Inferior parietal cortex (tissue), 1 donor: Measurements from ENCODE around the gene ZNF134.

Experiments used
- DNase-seq: peaks from one replicate; pipeline ENCODE4 v3.0.0-alpha.2; 2016; ENCODE audit errors: extremely low spot score

ZNF134 gene

DNA sequence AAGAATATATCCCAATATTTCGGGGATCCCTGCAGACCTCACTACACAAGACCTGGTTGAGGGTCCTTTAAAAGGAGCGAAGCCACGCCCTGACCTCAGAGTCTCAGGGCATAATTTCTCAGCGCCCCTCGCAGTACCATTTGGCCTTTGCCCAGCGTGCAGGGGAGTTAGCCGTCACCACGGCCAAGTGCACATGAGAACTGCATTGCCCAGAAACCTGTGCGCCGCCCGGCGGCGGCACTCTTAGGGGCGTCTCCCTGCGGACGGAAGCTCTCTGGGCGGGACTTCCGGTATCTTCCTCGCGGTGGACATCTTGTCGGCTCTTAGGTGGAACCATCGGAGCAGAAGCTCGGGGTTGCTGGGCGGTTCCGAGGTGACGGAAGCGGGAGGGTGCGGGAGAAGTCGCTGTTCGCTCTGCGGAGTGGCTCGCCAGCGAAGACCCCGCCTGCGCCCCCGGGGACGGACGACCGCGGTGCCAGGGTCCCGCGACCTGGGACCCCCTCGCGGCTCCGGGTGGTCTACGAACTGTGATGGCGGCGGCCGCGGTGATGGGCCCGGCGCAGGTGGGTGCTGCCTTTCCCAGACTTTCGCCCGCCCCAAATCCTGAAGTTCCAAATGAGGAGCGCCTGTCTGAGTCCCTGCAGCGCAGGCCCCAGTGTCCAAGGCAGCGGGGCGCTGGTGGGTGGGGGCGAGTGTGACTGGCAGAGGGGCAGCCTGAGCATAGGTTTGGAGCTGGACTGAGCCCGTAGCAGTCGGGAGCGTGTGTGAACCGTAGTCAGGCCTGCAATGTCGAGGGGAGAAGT lies at the start of gene ZNF134:
TSS of gene ZNF134 (plus strand) at position 302 of the 803 bp plus-strand sequence. CDS start 5,227 bp downstream, outside the sequence.
- peak; percentile 91 for DNase-seq

DNA sequence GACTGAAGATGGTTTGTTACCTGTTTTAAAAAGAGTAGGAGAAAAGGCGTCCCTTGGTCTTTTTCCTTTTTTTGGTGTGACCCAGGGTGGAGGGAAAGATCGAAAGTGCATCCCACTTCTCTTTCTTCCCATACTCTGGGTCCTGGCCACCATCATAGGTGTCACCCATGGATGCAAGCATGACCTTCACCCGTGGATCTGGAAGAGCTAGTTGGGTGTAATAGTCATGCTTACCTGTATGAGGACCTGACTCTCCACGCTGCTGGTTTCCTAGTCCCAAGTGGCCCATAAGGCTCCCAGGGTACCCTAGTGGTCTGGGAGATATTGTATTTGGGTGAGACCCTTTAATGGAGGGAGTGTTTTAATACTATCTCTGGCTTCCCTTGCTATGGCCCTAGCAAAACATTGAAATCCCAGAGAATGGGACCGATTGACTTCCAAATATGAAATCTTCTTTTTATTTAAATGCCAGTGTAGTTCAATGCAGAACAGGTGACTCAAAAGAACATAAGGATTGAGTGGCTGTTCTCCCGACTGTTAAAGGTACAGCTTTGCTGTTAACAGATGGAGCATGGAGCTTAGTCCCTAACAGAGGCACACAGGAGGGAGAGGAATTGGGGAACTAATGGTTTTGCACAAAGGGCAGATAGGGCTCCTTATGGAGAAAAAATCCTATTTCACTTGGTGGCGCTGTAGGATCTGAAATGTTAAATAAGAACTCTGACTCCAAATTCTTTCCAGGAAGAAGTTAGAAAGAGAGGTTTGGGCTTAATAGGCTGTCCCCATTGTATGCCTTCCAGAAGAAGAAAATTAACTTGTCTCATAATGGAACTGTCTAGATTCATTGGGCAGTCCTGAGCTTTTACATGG lies 47.4 kb upstream of the ZNF134 start:
- no peak for DNase-seq

DNA sequence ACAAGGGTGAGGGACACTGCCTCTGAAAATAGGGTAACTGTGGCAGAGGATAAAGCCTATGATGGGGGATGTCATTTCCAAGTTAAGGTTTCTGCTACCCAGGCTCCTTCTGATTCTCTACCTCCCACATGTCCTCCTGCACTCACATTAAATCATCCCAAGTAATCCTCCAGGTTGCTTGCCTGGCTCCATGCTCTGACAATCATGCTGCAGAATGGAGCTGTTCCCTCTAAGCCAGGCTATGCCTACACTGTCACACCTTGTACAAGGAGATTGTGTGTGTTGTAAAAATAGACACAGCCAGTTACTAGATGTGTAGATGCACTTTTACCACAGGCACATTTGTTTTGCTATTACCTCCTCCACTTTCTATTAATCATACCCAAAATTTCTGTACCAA lies 43.3 kb upstream of the ZNF134 start:
- no peak for DNase-seq

DNA sequence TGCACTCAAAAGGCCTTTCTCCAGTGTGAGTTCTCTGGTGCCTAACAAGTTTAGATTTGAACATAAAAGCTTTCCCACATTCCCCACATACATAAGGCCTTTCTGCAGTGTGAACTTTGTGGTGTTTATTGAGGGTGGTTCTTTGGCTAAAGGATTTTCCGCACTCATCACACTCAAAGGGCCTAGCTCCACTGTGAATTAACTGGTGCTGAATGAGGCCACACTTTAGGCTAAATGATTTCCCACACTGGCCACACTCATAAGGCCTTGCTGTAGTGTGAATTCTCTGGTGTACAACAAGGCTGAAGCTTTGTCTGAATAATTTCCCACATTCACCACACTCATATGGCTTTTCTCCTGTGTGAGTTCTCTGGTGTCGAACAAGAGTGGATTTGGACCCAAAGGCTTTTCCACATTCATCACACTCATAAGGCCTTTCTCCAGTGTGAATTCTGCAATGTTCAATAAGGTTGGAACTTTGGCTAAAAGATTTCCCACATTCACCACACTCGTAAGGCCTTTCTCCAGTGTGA lies 41.6 kb upstream of the ZNF134 start:
- DNase-seq = no peak

DNA sequence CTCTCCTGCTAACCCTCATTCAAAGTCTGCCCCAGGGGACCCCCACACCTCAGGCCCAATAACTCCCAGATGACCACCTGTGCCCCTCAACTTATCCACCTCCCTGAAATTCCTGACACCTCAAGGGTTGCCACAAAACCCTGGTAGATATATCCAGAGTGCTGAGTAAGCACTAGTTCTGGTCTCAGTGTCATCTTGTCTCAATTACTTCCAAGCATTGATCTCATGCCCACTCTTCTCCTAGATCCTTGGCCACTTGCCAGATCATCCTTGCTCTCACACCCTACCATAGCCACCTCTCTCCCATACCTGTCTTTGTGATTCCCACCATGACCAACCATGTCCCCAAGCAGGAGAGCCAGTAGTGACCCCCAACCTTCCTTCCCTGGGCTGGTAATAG lies 37.4 kb upstream of the ZNF134 start:
- DNase-seq = no peak

DNA sequence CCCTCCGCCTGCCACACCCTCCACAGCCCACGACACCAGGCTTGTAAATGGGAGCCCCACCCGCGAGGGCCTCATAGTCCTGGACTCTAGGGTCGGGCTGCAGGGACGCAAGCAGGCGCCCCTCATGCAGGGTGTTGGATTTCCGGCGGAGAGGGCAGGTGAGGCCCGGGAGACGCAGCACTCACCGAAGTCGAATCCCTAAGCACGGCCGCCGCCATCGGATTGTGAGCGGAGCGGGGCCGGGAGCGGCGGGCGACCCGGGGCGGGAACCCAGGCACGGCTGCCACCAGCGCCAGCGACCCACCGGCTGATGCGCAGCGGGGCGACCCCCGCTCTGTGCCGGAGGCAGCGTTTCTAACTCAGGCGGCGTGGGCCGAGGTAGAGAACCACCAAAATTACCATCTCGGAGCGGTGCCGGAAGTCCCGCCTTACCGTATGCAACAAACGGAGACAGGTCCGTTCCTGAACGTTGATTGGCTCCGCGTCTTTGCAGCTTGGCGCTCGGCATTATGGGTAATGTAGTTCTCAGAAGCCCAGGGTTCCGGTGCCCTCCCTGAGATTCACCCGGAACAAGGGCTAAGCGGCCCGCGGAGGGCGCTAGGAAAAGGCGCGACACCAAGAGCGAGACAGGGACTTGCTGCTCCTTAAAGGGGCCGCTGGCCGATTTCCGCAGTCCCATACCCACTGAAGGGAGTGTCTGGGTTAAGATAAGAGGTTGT lies 35.4 kb upstream of the ZNF134 start, which contains the start of gene ZNF416:
TSS of gene ZNF416 (minus strand) at position 425 of the 719 bp plus-strand sequence. CDS start at position 218, 207 bp downstream.
- peak; percentile 99 for DNase-seq

DNA sequence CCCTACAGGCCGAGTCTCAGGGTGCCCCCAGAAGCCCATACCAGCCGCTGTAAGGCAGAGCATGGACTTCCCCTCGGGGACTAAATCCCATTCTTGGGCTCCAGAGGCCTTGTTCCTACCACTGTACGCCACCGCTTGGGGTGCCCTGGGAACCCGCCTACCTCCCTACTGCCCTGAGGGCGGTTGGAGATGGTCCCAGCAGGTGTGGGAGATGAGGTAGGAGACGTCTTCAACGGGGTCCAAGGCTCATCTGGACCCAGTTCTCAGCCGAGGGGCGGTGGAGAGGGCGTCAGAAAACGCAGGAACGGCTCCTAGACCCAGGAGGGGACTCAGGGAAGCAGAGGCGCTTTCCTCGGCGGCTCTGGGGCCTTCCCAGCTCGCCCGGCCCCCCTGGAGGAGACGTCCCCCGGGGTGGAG lies 30.9 kb upstream of the ZNF134 start:
- DNase-seq = no peak

DNA sequence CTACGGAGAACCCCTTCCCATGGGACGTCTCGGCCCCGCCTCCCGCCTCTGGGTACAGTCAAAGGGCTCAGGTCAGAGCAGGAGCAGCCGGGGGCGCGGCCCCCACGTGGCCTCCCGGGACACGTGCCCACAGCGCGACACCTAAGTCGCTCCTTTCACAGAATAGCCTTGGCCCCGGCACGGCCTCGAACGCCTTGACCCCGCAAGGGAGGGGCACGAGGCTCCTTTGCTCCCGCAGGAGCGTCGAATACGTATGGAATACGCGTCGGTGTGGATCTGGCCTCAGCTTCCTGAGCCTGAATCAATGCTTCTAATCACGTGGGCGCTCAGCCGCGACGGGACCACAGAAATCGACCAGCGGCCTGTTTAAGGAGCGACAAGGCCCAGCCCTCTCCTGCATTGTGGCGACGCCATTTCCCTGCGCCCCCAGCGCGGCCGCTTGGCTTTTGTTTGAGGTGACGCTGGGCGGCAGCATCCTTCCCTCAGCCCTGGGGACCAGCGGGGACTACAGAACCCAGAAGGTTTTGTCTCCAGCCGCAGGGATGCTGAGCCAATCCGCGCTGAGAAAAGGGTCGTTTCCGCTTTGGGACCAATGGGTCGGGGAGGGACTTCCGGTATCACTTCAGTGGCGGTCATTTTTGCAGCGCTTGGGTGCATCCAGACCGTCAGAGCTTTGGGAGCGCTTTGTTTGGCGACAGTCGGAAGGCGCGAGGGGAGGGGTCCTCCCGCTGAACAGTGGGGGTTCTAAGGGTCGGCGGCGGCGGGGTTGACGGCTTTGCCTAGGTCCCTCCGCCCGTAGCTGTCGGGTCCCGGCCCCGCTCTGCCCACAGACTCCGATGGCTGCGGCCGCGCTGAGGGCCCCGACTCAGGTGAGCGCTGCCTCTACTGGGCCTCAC lies 30.3 kb upstream of the ZNF134 start, which contains the start of gene ZIK1:
TSS of gene ZIK1 (plus strand) at position 625 of the 896 bp plus-strand sequence. CDS start at position 837, 212 bp downstream.
- peak; percentile 94 for DNase-seq

DNA sequence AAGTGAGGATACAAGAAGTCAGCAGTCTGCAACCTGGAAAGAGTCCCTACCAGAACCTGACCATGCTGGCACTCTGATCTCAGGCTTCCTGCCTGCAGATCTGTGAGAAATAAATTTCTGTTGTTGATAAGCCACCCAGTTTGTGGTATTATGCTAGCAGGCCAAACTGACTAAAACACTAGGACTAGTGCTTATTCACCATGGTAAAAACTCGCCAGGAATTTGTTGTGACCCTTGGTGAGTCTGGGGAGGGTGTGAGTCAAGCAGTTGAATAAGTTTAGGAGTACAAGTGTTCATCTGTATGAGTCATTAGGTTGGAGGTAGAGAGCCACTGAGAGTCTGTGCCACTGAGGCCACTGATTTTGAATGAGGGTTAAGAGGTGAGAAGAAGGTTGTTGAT lies 26.5 kb upstream of the ZNF134 start:
- no peak for DNase-seq

DNA sequence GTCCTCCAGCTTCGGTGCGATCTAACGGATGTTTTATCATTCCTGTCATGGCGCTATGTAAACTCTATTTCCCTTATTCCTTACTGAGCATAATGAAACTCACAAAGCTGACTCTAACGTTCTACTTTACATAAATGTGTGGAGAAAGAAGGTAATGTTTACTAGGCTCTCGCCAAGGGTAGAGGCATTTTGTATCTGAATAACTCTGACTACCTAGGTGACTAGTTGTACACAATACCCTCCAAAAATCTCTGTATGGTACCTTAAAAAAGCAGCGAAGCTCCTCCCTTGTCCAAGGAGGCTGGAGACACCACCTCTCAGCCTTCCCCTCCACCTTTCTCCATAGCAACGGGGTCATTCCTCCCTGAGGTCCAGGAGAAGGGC lies 14.7 kb upstream of the ZNF134 start:
- DNase-seq = no peak

DNA sequence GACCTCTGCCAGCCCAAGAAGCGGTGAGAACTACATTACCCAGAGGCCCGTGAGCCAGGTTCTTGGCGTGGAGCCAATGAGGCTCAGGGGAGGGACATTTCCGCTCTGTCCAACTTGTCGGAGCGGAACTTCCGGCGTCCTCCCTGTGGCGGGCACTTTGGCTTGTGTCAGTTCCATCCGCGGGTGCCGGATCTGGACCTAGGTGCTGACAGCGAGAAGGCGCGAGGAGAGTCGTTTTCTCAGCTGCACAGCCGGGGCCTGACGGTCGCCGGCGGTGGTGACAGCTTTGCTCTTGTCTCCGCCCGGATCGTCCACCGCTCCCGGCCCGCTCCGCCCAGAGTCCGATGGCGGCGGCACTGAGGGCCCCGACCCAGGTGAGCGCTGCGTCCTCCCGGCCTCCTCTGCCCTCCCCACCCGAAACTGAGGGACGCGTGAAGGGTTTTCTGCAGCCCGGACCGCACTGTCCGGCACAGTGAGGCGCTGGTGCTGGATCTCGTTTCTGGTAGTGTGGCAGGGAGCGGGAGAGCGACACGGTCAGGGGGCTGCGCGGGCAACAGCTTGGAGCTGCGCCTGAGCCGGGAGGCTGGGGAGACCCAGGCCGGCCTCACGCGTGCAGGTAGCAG lies 14.2 kb upstream of the ZNF134 start, which contains the start of gene ZNF530:
TSS of gene ZNF530 (plus strand) at position 125 of the 623 bp plus-strand sequence. CDS start 4,461 bp downstream, outside the sequence.
- peak; percentile 98 for DNase-seq

DNA sequence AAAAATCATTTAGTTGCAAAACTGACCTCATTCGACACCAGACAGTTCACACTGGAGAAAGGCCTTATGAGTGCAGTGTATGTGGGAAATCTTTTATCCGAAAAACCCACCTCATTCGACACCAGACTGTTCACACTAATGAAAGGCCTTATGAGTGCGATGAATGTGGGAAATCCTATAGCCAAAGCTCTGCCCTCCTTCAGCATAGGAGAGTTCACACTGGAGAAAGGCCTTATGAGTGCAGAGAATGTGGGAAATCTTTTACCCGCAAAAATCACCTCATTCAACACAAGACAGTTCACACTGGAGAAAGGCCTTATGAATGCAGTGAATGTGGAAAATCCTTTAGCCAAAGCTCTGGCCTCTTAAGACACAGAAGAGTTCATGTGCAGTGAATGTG lies 7.1 kb upstream of the ZNF134 start:
- DNase-seq = no peak

DNA sequence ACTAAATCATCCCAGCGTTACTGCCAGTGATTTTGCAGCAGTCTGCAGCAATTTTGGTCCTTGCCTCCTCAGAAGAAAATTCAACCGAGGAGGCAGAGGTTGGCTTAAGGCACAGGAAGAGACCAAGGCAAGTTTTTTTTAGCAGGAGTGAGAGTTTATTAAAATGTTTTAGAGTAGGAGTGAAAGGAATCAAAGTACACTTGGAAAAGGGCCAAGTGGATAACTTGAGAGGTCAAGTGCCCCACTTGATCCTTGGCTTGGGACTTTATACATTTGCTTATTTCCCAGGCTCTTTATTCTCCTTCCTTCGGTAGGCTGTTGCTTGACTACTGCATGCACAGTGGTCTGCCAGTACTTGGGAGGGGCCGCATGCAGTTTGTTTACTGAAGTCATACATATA lies 2.9 kb upstream of the ZNF134 start:
- DNase-seq = no peak

DNA sequence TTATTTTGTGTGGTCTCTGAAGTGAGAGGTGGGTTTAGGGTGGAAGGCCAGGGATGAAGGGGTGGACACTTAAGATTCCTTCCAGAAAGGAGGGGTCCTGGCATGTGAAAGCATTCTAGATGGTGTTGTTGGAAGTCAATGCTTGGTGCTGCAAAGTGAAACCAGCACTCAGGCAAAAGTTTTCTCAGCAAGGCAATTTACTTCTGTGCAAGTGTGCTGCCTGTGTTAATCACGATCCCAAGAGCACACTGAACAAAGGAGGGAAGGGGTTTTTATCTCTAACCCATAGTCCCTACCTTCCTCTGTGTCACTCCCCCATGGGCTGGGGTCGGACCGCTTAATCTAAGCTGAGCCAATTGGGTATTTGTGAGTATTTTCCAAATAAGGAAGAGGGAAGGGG lies 1.3 kb downstream of the ZNF134 start:
- no peak for DNase-seq

DNA sequence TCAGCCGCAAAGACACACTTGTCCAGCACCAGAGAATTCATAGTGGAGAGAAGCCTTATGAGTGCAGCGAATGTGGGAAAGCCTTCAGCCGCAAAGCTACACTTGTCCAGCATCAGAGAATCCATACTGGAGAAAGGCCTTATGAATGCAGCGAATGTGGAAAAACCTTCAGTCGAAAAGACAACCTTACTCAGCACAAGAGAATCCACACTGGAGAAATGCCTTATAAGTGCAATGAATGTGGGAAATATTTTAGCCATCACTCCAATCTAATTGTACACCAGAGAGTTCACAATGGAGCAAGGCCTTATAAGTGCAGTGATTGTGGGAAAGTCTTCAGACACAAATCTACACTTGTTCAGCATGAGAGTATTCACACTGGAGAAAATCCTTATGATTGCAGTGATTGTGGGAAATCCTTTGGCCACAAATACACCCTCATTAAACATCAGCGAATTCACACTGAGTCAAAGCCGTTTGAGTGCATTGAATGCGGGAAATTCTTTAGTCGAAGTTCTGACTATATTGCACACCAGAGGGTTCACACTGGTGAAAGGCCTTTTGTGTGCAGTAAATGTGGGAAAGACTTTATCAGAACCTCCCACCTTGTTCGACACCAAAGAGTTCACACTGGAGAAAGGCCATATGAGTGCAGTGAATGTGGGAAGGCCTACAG lies 6.8 kb downstream of the ZNF134 start:
- no peak for DNase-seq

DNA sequence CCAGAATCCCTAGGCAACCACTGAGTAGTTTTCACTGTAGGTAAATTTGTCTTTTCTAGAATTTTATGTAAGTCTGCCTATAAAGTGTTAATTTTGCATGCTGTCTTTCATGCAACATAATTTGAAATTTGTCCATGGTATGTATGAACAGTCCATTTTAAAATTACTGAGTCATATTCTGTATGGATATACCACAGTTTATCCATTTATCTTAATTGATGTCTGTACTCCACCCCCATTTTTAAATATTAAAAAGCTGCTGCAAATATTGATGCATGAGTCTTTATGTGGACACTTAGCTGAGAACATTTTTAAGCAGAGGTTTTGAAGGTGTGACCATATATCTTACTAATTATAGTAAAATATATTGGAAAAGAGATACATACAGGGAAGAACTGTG lies 9.0 kb downstream of the ZNF134 start:
- DNase-seq = no peak

DNA sequence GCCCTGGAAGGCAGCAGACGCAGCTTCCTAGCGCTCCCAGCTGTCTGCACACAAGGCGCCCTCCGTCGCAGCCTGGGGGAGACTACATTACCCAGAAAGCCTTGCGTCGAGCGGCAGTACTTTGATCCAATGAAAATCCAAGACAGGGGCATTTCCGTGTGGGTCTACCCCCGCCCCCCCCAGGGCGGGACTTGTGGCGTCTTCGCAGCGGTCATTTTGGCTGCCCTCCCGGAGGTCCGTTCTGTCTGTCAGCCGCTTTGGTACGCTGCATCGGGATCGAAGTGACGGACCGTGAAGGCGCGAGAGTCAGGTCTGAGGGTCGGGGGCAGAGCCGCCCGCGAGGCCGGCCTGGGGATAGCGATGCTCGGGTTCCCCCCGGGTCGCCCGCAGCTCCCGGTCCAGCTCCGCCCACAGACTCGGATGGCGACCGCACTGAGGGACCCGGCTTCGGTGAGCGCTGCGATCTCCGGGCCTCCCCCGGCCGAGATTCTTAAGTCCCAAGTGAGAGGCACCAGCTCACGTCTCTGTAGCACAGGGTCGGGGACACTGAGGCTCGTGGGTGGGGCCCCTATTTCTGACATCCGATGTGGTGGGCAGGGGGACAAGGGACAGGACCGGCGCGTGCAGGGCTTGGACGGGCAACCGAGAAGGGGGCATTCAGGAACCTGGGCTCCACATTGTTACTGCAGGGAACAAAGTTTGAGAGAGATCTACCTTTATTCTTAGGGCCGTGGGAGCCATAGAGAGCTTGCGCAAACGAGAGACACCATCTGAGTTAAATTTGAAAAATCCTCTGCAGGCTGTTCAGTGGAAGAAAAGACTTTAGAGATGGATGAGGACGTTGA lies 19.2 kb downstream of the ZNF134 start, which contains the start of gene ZNF211:
TSS of gene ZNF211 (plus strand) at position 182 of the 845 bp plus-strand sequence. CDS start at position 361, 179 bp downstream.
- peak; percentile 98 for DNase-seq

DNA sequence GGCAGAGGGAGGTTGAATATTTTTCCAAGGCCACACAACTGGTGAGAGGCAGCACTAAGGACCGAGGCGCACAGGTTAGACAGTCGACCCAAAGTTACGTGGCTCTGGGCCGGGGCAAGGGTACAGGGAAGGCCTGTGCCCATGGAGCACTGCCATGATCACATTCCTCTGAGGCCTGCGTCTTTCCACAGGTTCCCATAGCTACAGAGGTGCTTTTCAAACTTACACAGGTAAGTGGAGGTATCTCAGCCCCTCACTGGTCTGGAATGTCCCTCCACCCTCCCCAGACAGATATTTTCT lies 19.7 kb downstream of the ZNF134 start:
- DNase-seq = no peak

DNA sequence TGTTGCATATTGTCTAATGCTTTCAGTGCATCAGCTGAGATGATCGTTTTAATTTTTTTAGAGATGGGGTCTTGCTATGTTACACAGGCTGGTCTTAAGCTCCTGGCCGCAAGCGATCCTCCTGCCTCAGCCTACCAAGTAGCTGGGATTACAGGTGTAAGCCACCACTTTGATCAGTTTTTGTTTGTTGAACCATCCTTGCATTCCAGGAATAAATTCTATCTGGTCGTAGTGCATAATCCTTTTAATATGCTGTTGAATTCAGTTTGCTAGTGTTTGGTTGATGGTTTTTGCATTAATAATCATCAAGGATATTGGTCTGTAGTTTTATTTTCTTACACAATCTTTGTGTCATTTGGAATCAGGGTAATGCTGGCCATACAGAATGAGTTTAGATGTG lies 23.3 kb downstream of the ZNF134 start:
- DNase-seq = no peak
